KMS-11 (cell line): ENCODE data around the gene DIAPH2.

Experiments used
- H2AFZ ChIP-seq: fragments of 200-600 bp; sonication (generic); 2 replicates; pipeline ENCODE4 v1.6.1; 2016; ENCODE audit warnings: antibody characterized with exemption, mixed run types, low read depth
- H3K27ac ChIP-seq: fragments of 200-600 bp; sonication (generic); 2 replicates; pipeline ENCODE4 v1.6.1; 2016; ENCODE audit warnings: mild to moderate bottlenecking, mixed run types
- H3K27me3 ChIP-seq: fragments of 200-600 bp; sonication (generic); 2 replicates; pipeline ENCODE4 v1.6.1; 2017; ENCODE audit warnings: mild to moderate bottlenecking, low read depth, mixed run types, moderate library complexity; ENCODE audit not compliant: insufficient read depth
- H3K36me3 ChIP-seq: fragments of 200-600 bp; sonication (generic); 2 replicates; pipeline ENCODE4 v1.6.1; 2017; ENCODE audit warnings: mild to moderate bottlenecking, mixed run types; ENCODE audit not compliant: insufficient read depth
- H3K4me1 ChIP-seq: fragments of 200-600 bp; sonication (generic); 2 replicates; pipeline ENCODE4 v1.6.1; 2016; ENCODE audit warnings: mild to moderate bottlenecking, low read depth, mixed run types; ENCODE audit not compliant: poor library complexity, severe bottlenecking
- H3K4me2 ChIP-seq: fragments of 200-600 bp; sonication (generic); 2 replicates; pipeline ENCODE4 v1.7.0; 2016; ENCODE audit warnings: mild to moderate bottlenecking, mixed run types
- H3K4me3 ChIP-seq: fragments of 200-600 bp; sonication (generic); IDR thresholded peaks from 2 replicates; pipeline ENCODE4 v1.6.1; 2017; ENCODE audit warnings: low read depth, low read length, mixed read lengths; ENCODE audit not compliant: insufficient read depth
- H3K79me2 ChIP-seq: fragments of 200-600 bp; sonication (generic); 2 replicates; pipeline ENCODE4 v1.6.1; 2016; ENCODE audit warnings: low read depth, mixed run types; ENCODE audit not compliant: insufficient read depth
- H3K9ac ChIP-seq: fragments of 200-600 bp; sonication (generic); 2 replicates; pipeline ENCODE4 v1.6.1; 2016; ENCODE audit warnings: mild to moderate bottlenecking, mixed run types
- H4K20me1 ChIP-seq: fragments of 200-600 bp; sonication (generic); 2 replicates; pipeline ENCODE4 v1.6.1; 2016; ENCODE audit warnings: mild to moderate bottlenecking, mixed run types; ENCODE audit not compliant: insufficient read depth
- TF ChIP-seq, protein P1 (sequence below): fragments of 200-600 bp; sonication (generic); conservative IDR thresholded peaks from 2 replicates; pipeline ENCODE4 v1.6.1; 2017; ENCODE audit warnings: low read depth, mild to moderate bottlenecking, antibody characterized with exemption, low read length, moderate library complexity, mixed read lengths

The DIAPH2 gene

DNA sequence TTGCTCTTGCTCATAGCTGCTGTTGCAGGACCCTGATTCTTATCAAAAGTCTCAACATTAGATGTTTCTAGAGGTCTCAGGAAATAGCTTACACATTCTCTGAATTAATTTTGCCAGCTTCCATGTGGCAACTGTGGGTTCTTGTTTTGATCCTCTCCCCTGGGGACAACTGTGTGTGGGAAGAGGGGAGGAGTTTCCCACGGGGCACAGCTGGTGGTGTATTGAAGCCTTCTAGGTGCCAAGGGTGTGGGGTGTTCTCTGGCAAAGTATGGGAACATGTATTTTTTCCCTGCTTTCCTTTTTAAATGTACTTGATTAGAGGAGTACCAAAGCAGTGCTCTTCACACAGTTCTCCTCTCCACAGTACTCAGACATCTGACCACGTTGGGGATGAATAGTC is 411.7 kb downstream of the DIAPH2 start:
- Histone ChIP-seq H3K36me3 (no peaks in the 10 kb centered on the region), H3K4me3 (no peak overlapping the region), H3K4me2 (no peak overlapping the region), H3K79me2 (no peaks in the 10 kb centered on the region), H3K27ac (no peak overlapping the region), H3K9ac (no peak overlapping the region), H3K4me1 (no peaks in the 10 kb centered on the region), H3K27me3 (no peaks in the 10 kb centered on the region), H4K20me1 (no peaks in the 10 kb centered on the region), H2AFZ (no peak overlapping the region)
- TF ChIP-seq, protein P1, sequence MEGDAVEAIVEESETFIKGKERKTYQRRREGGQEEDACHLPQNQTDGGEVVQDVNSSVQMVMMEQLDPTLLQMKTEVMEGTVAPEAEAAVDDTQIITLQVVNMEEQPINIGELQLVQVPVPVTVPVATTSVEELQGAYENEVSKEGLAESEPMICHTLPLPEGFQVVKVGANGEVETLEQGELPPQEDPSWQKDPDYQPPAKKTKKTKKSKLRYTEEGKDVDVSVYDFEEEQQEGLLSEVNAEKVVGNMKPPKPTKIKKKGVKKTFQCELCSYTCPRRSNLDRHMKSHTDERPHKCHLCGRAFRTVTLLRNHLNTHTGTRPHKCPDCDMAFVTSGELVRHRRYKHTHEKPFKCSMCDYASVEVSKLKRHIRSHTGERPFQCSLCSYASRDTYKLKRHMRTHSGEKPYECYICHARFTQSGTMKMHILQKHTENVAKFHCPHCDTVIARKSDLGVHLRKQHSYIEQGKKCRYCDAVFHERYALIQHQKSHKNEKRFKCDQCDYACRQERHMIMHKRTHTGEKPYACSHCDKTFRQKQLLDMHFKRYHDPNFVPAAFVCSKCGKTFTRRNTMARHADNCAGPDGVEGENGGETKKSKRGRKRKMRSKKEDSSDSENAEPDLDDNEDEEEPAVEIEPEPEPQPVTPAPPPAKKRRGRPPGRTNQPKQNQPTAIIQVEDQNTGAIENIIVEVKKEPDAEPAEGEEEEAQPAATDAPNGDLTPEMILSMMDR, result no peak

DNA sequence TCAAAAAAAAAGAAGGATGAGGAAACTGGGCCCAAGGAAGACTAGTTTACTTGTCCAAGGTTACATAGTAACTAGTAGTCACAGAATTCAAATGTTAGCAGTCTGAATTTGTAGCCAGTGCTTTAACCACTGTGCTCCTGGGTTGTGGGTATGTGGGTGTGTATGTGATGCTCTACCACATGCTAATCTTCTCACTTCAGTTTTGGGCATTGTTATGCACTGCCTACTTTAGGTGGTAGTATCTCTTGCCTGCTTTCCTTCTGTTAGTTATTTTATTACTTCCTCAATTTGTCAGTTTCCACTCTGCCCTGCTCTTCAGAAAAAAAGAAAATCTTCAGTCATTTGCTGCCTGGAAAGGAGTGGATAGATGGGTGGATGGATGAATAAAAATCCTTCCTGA is 418.3 kb downstream of the DIAPH2 start:
- H3K9ac ChIP-seq, result no peak overlapping the region
- no peaks in the 10 kb centered on the region for H3K36me3 ChIP-seq
- H3K4me1 ChIP-seq, result no peaks in the 10 kb centered on the region
- no peak overlapping the region for H3K4me3 ChIP-seq
- no peaks in the 10 kb centered on the region for H3K79me2 ChIP-seq
- no peak overlapping the region for H2AFZ ChIP-seq
- TF ChIP-seq, protein P1, result no peak
- H3K27me3 ChIP-seq, result no peaks in the 10 kb centered on the region
- H3K4me2 ChIP-seq, result no peak overlapping the region
- H3K27ac ChIP-seq, result no peak overlapping the region
- no peaks in the 10 kb centered on the region for H4K20me1 ChIP-seq

DNA sequence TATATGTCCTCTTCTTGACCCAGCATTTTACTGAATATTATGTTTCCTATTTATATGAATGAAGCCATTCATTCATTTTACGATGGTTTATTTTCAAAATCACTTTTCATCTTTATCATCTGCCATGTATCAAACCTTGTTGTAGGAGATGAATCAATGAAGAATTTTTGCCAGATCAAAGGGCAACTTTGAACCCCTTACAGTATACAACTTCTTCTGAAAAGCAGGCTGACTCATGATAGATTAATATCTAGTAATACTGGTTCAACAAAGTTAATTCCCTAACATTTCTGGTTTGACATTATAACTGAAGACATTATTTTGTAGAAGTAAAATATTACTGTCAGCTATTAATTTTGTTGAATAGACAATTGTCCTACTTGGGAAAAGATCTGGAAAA is 425.1 kb downstream of the DIAPH2 start:
- H3K27ac ChIP-seq, result no peak overlapping the region
- no peaks in the 10 kb centered on the region for H3K36me3 ChIP-seq
- no peaks in the 10 kb centered on the region for H4K20me1 ChIP-seq
- TF ChIP-seq, protein P1, result no peak
- H3K4me2 ChIP-seq, result no peak overlapping the region
- H3K9ac ChIP-seq, result no peak overlapping the region
- H3K79me2 ChIP-seq, result no peaks in the 10 kb centered on the region
- H2AFZ ChIP-seq, result no peak overlapping the region
- H3K4me1 ChIP-seq, result peaks cover 9% of the 10 kb centered on the region
- H3K27me3 ChIP-seq, result no peaks in the 10 kb centered on the region
- no peak overlapping the region for H3K4me3 ChIP-seq

DNA sequence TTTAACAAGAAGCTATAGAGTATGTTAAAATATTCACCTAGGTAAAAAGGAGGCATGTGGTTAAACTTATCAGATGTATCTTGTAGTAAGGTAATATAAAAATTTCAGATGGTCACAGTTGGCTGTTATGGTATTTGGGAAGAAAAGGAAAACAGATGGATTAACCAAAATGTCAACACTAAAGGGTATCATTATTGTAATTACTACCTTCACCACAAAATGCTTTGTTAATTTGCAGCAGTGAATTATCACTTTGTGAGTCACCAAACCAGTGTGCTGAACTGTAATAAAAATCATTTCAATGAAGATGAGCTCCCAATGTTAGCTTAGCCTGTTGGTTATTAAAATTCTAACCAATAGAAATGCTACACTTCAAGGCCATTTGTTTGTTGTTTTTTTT is 432.9 kb downstream of the DIAPH2 start:
- Histone ChIP-seq H3K27me3 (no peaks in the 10 kb centered on the region), H4K20me1 (no peaks in the 10 kb centered on the region), H3K9ac (no peak overlapping the region), H3K4me2 (no peak overlapping the region), H3K4me1 (peaks cover 9% of the 10 kb centered on the region), H3K27ac (no peak overlapping the region), H3K36me3 (no peaks in the 10 kb centered on the region), H3K4me3 (no peak overlapping the region), H2AFZ (no peak overlapping the region), H3K79me2 (no peaks in the 10 kb centered on the region)
- TF ChIP-seq, protein P1, result no peak
